ENCODE data around the gene RPRML. TPM values are rescaled to one million over a fixed set of nuclear protein-coding genes. Genes with fewer than 3 reads are reported as not detected.

The RPRML gene
- total RNA-seq, 1 experiment from 2014 or later: not detected

DNA sequence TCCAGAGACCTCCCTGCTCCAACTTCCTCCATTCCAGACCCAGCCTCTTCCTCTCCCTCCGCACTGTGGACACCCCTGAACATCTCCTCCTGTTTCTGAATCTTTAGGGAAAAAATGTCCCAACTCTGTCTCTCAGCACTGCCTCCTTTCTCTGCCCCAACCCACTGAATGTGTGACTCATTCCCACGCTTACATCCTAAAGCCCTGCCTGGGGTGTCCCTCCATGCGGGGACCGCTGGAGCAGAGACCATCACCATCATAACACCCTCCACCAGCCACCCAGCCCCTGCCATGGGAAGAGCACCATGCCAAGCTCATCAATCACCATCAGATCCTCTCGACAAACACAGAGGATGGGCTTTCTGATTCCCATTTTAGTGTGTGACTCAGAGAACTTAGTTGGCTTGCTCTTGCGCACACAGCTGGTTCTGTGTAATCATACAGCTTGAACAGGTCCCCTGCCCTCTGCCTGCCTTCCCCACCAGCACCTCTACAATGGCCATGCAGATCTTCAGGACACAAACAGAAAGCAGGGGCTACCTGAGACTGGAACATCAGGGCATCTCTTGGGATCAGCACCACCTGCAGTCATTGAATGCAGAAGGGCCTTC lies 10.7 kb downstream of the RPRML start:
- no TSS peak for BruUV-seq (replicated peaks)
- ChIA-PET CTCF (no interaction called here), POLR2A (ENCODE audit: low non-redundant PET) (no interaction called here)

GRCh38 chr17:46964315-46965265 lies 14.5 kb downstream of the RPRML start:
- H3K36me3 ChIP-seq (ENCODE audit: insufficient read depth, low read length, poor library complexity, severe bottlenecking): no peaks in the 10 kb centered on the region
- H3K27ac ChIP-seq (ENCODE audit: low read depth, low read length, poor library complexity, severe bottlenecking): no peak overlapping the region
- ChIA-PET CTCF (no interaction called here), POLR2A (ENCODE audit: low non-redundant PET) (no interaction called here)
- intact Hi-C loops (cut with micrococcal nuclease; ENCODE audit: unreplicated experiment): no loop called here
- no peaks in the 10 kb centered on the region for H3K9me3 ChIP-seq (ENCODE audit: low read depth, low read length, poor library complexity, severe bottlenecking)
- H3K27me3 ChIP-seq (replicated peaks; ENCODE audit: insufficient read depth, low read depth, low read length, poor library complexity): peaks cover 12% of the 10 kb centered on the region
- no peaks in the 10 kb centered on the region for H3K4me1 ChIP-seq (ENCODE audit: insufficient read depth, low read length, poor library complexity, severe bottlenecking)
- DNase-seq (ENCODE audit: low spot score): no peak
- TF ChIP-seq CTCF (conservative IDR thresholded peaks at IDR 0.05; ENCODE audit: low read depth, low read length): no peak
- no peak for TF ChIP-seq EZH2 (IDR thresholded peaks at IDR 0.05; ENCODE audit: borderline replicate concordance, low read depth, low read length, poor library complexity, severe bottlenecking)
- BruUV-seq (replicated peaks): no TSS peak
- H3K4me3 ChIP-seq (ENCODE audit: low read depth, low read length, poor library complexity, severe bottlenecking): no peak overlapping the region

More for the DNA sequence above, 10.7 kb downstream of the RPRML start:
- peaks cover 6% of the 10 kb centered on the region for H3K27me3 ChIP-seq (replicated peaks; ENCODE audit: insufficient read depth, low read depth, low read length, poor library complexity)
- TF ChIP-seq CTCF (conservative IDR thresholded peaks at IDR 0.05; ENCODE audit: low read depth, low read length) (no peak), EZH2 (IDR thresholded peaks at IDR 0.05; ENCODE audit: borderline replicate concordance, low read depth, low read length, poor library complexity, severe bottlenecking) (no peak)
- DNase-seq (ENCODE audit: low spot score): no peak
- no peak overlapping the region for H3K27ac ChIP-seq (ENCODE audit: low read depth, low read length, poor library complexity, severe bottlenecking)
- H3K9me3 ChIP-seq (ENCODE audit: low read depth, low read length, poor library complexity, severe bottlenecking): no peaks in the 10 kb centered on the region
- H3K36me3 ChIP-seq (ENCODE audit: insufficient read depth, low read length, poor library complexity, severe bottlenecking): no peaks in the 10 kb centered on the region
- H3K4me3 ChIP-seq (ENCODE audit: low read depth, low read length, poor library complexity, severe bottlenecking): no peak overlapping the region
- intact Hi-C loops (cut with micrococcal nuclease; ENCODE audit: unreplicated experiment): no loop called here
- H3K4me1 ChIP-seq (ENCODE audit: insufficient read depth, low read length, poor library complexity, severe bottlenecking): no peaks in the 10 kb centered on the region

DNA sequence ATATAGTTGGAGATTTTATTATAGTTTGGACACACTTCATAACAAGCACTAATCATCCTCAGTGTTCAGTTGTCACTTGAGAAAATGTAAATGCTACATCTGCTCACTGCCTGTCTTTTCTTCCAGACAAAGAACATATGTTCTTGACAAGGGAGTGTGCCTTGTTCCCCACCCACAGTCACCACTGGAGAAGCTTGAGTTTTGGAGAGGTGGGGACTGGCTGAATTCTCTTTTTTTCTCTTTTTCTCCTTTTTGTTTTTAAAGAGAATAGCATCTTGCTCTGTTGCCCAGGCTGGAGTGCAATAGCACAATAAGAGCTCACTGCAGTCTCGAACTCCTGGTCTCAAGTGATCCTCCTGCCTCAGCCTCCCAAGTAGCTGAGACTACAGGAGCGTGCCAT lies 15.5 kb downstream of the RPRML start:
- H3K36me3 ChIP-seq (ENCODE audit: insufficient read depth, low read length, poor library complexity, severe bottlenecking): no peaks in the 10 kb centered on the region
- ChIA-PET POLR2A (ENCODE audit: low non-redundant PET) (no interaction called here), CTCF (no interaction called here)
- BruUV-seq (replicated peaks): no TSS peak
- no peak for DNase-seq (ENCODE audit: low spot score)
- intact Hi-C loops (cut with micrococcal nuclease; ENCODE audit: unreplicated experiment): no loop called here
- no peaks in the 10 kb centered on the region for H3K9me3 ChIP-seq (ENCODE audit: low read depth, low read length, poor library complexity, severe bottlenecking)
- H3K27me3 ChIP-seq (replicated peaks; ENCODE audit: insufficient read depth, low read depth, low read length, poor library complexity): peaks cover 17% of the 10 kb centered on the region
- TF ChIP-seq CTCF (conservative IDR thresholded peaks at IDR 0.05; ENCODE audit: low read depth, low read length) (no peak), EZH2 (IDR thresholded peaks at IDR 0.05; ENCODE audit: borderline replicate concordance, low read depth, low read length, poor library complexity, severe bottlenecking) (no peak)
- no peaks in the 10 kb centered on the region for H3K4me1 ChIP-seq (ENCODE audit: insufficient read depth, low read length, poor library complexity, severe bottlenecking)
- H3K4me3 ChIP-seq (ENCODE audit: low read depth, low read length, poor library complexity, severe bottlenecking): no peak overlapping the region
- no peak overlapping the region for H3K27ac ChIP-seq (ENCODE audit: low read depth, low read length, poor library complexity, severe bottlenecking)
